Pons (tissue), 1 donor: ENCODE results near the gene NABP1.
A peak's percentile ranks its signal among the peaks of the same experiment; 100 is the strongest.

Experiments used
- DNase-seq: peaks from one replicate; pipeline ENCODE4 v3.0.0-alpha.2; 2016; ENCODE audit warnings: low spot score

The NABP1 gene

GRCh38 chr2:191649519-191649918 lies 28.4 kb upstream of the NABP1 start:
- DNase-seq: no peak

- no peak for DNase-seq
Measured at GRCh38 chr2:191650896-191651773, 26.8 kb upstream of the NABP1 start.

- DNase-seq: no peak
Measured at GRCh38 chr2:191653667-191654391, 24.1 kb upstream of the NABP1 start.

- DNase-seq: no peak
Measured at GRCh38 chr2:191656391-191656790, 21.5 kb upstream of the NABP1 start.

- DNase-seq: no peak
Measured at GRCh38 chr2:191656792-191657191, 21.1 kb upstream of the NABP1 start.

- no peak for DNase-seq
Measured at GRCh38 chr2:191657977-191658376, 20.0 kb upstream of the NABP1 start.

GRCh38 chr2:191659198-191659597 lies 18.7 kb upstream of the NABP1 start:
- DNase-seq: no peak

- no peak for DNase-seq
Measured at GRCh38 chr2:191660575-191660974, 17.4 kb upstream of the NABP1 start.

- DNase-seq: no peak
Measured at GRCh38 chr2:191661097-191661924, 16.6 kb upstream of the NABP1 start.

- no peak for DNase-seq
Measured at GRCh38 chr2:191664823-191665677, 12.9 kb upstream of the NABP1 start.

- DNase-seq: no peak
Measured at GRCh38 chr2:191666226-191666625, 11.7 kb upstream of the NABP1 start.

- DNase-seq: peak; percentile 55
Measured at GRCh38 chr2:191666732-191667131, 11.2 kb upstream of the NABP1 start.

- DNase-seq: no peak
Measured at GRCh38 chr2:191670076-191670475, 7.9 kb upstream of the NABP1 start.

GRCh38 chr2:191670787-191671186 lies 7.1 kb upstream of the NABP1 start:
- no peak for DNase-seq

- DNase-seq: peak; percentile 74
Measured at GRCh38 chr2:191675807-191676721, 1.9 kb upstream of the NABP1 start.

GRCh38 chr2:191676790-191677645 lies 918 bp upstream of the NABP1 start:
- DNase-seq: peak; percentile 66

GRCh38 chr2:191678437-191679100 lies 633 bp downstream of the NABP1 start:
- DNase-seq: peak; percentile 29

GRCh38 chr2:191679818-191680600 lies 2.1 kb downstream of the NABP1 start:
- DNase-seq: peak; percentile 53
